G401 (cell line): ENCODE data around the gene CLEC3B. TPM values are rescaled to one million over a fixed set of nuclear protein-coding genes. Genes with fewer than 3 reads are reported as not detected.

Source experiments
- DNase-seq: peaks from one replicate; pipeline ENCODE4 v3.0.0-alpha.2; 2015; ENCODE audit warnings: low spot score
- in situ Hi-C: cut with HindIII; loops from 2 replicates; pipeline ENCODE4 v1.10.0; 2016; ENCODE audit warnings: low sequenced_read_pairs, mixed read lengths
- total RNA-seq: library from RNA; depleted of rRNA; stranded (reverse); fragments of >200 nt; shearing (Covaris generic); gene quantifications from 2 replicates; pipeline ENCODE4 v1.2.3, GENCODE V29; 2014

The CLEC3B gene
- total RNA-seq, 1 experiment from 2014 or later = not detected

- in situ Hi-C loops = no loop called here
- DNase-seq = no peak
These were observed 23.9 kb upstream of the CLEC3B start for GRCh38 chr3:45002139-45002660.

- peak; percentile 60 for DNase-seq
- in situ Hi-C loops = no loop called here
These were observed 23.4 kb upstream of the CLEC3B start for GRCh38 chr3:45002720-45003119.

- in situ Hi-C loops = no loop called here
- no peak for DNase-seq
These were observed 22.7 kb upstream of the CLEC3B start for GRCh38 chr3:45003406-45003805.

GRCh38 chr3:45003859-45004258 lies 22.2 kb upstream of the CLEC3B start:
- in situ Hi-C loops = no loop called here
- DNase-seq = no peak

DNA sequence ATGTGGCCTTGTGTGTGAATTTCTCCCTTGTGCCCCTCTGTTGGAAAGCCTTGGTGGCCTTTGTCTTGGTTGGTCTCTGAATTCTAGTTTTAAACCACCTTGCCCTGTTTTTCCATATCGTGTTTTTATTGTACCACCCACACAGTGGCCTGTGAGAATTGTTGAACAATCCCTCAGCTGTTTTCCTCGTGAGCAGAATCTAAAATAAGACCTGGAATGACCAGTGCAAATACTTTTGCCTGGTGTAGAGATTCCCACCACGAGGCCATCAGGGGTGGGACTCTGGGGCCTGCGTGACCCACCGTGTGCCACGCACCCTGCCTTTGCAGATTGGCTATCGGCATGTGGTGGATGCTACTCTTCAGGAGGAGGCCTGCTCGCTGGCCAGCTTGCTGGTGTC lies 19.0 kb upstream of the CLEC3B start:
- no peak for DNase-seq
- in situ Hi-C loops = no loop called here

- no peak for DNase-seq
- in situ Hi-C loops = no loop called here
These were observed 18.0 kb upstream of the CLEC3B start for GRCh38 chr3:45008117-45008516.

DNA sequence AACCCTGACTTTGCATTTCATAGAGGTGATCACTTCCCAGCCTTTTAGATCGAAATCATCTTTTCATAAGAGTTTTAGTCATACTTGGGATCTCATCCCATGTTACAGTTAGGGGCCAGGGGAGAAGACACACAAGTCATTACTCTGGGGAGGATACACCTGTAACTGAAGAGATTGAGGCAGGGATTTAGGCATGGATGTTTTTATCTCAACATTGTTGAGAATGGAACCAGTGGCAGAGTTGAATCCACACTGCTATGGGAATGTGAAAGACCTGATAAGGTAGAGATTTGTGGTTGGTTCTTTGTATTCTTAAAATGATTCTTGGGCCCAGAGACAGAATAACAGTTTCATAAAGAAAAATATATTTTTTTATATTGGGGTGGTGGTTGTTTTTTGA lies 16.2 kb upstream of the CLEC3B start:
- no peak for DNase-seq
- in situ Hi-C loops = no loop called here

GRCh38 chr3:45010811-45011333 lies 15.2 kb upstream of the CLEC3B start:
- in situ Hi-C loops = no loop called here
- no peak for DNase-seq

- no peak for DNase-seq
- in situ Hi-C loops = no loop called here
These were observed 14.2 kb upstream of the CLEC3B start for GRCh38 chr3:45011756-45012508.

DNA sequence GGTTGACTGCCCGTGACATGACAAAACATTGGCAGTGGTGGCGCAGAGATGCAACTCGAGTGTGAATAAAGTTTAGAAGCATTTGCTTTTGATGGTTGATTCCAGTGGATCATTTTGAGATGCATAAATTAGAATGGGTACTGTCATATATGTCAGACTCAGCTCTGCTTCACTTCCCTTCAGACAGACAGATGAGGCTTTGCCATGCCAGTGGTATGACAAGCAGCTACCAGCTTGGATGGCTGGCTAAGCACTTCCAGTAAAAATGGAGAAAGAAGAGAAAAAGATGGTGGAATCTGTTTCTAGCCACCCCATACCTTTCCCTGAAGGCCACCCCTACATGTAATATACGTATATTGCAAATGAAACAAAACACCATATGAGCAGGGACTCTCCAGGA lies 13.5 kb upstream of the CLEC3B start:
- in situ Hi-C loops = no loop called here
- no peak for DNase-seq

GRCh38 chr3:45016916-45017315 lies 9.2 kb upstream of the CLEC3B start:
- in situ Hi-C loops = no loop called here

DNA sequence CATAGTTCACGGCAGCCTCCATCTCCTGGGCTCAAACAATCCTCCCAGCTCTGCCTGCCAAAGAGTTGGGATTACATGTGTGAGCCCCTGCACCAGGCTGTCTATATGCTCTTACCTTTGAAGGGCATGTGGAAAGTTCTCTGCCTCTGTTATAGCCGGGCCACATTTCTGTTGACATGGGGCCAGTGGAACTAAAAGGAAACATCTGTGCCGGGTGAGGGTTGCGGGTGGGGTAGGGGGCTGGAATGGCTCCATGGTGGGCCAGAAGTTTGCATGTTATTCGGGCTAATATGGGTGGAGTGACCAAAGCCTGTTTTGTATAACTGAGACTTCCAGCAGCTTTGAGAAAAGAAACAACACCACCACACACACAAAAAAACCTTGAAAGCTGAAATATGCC lies 8.3 kb upstream of the CLEC3B start:
- in situ Hi-C loops = no loop called here
- no peak for DNase-seq

More at GRCh38 chr3:45016916-45017315, 9.2 kb upstream of the CLEC3B start:
- DNase-seq = no peak

- in situ Hi-C loops = no loop called here
- no peak for DNase-seq
These were observed 5.6 kb upstream of the CLEC3B start for GRCh38 chr3:45020534-45020933.

- no peak for DNase-seq
- in situ Hi-C loops = no loop called here
These were observed 4.4 kb upstream of the CLEC3B start for GRCh38 chr3:45021524-45022297.

GRCh38 chr3:45023675-45024074 lies 2.4 kb upstream of the CLEC3B start:
- no peak for DNase-seq
- in situ Hi-C loops = no loop called here

DNA sequence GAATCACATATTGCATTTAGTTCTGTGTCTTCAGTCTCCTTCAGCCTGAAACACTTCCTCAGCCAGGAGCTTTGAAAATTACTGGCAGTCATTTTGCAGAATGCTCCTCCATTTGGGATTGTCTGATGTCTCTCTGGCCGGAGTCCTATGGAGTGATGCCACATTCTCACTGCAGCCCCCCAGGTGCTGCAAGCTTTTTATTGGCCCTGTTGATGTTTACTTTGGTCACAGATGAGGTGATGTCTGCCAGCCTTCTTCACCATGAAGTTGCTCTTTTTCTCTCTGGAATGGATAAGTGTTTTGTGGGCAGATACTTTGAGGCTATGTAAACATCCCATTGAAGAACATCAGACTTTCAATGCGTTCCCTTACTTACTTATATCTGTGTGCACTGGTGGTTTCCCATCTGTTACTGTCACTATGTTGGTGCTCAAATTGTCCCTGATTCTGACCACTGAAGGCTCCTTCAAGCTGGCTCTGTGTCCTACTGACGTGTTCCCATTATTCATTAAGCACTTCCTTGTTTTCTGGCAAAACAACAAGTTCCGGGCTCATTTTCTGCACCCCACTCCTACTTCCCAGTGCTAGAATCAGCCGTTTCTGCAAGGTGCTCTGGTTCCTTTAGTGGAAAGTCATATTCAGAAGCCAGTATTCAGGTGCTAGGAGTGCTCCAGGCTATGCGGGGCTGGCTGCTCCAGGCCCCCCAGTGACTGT lies 1.4 kb upstream of the CLEC3B start:
- in situ Hi-C loops = no loop called here
- peak; percentile 88 for DNase-seq

GRCh38 chr3:45026957-45027356 lies 854 bp downstream of the CLEC3B start:
- DNase-seq = no peak
- in situ Hi-C loops = no loop called here

- no peak for DNase-seq
- in situ Hi-C loops = no loop called here
These were observed 1.3 kb downstream of the CLEC3B start for GRCh38 chr3:45027441-45027840.

- DNase-seq = no peak
- in situ Hi-C loops = no loop called here
These were observed 3.1 kb downstream of the CLEC3B start for GRCh38 chr3:45029216-45029615.

GRCh38 chr3:45029661-45030060 lies 3.6 kb downstream of the CLEC3B start:
- in situ Hi-C loops = no loop called here
- peak; percentile 84 for DNase-seq
